Activated CD4-positive, alpha-beta T cell treated with anti-CD3 and anti-CD28 coated beads, Interleukin-2, Interleukin-6, amounts not matched to agents 100 ng/mL and 50 ng/mL, durations not matched to agents 16 hours and 8 hours (primary cell): ENCODE results near the gene P2RY13.

Experiments
- DNase-seq: peaks from one replicate; pipeline ENCODE4 v3.0.0-alpha.2; 2020

P2RY13 gene

GRCh38 chr3:151329363-151329762, at the start of gene P2RY13:
P2RY13 (minus strand) TSS chr3:151329549; CDS start chr3:151329528, 21 bp downstream.
- DNase-seq: no peak

GRCh38 chr3:151377768-151378385, 48.5 kb upstream of the P2RY13 start:
- no peak for DNase-seq

GRCh38 chr3:151372063-151372820, 42.9 kb upstream of the P2RY13 start:
- DNase-seq: no peak

- no peak for DNase-seq
Measured at GRCh38 chr3:151371526-151371925, 42.2 kb upstream of the P2RY13 start.

DNA sequence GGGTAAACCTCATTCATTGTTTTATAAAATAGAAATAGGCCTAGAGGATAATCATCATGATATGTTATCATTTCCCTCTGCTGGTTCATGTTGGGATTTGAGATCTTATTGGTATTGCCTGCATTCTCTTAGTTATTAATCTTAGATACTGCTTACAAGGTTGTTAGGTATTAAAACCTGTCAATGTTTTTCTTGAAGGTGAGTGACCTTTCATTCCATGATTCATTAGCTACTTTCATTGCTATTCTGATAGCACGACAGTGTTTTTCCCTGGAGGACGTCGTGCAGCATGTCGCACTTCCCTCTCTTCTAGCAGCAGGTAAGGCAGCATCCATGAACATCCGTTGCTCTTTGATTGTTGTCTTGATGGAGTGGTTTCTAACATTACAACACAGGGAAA, 38.1 kb upstream of the P2RY13 start:
- no peak for DNase-seq

DNA sequence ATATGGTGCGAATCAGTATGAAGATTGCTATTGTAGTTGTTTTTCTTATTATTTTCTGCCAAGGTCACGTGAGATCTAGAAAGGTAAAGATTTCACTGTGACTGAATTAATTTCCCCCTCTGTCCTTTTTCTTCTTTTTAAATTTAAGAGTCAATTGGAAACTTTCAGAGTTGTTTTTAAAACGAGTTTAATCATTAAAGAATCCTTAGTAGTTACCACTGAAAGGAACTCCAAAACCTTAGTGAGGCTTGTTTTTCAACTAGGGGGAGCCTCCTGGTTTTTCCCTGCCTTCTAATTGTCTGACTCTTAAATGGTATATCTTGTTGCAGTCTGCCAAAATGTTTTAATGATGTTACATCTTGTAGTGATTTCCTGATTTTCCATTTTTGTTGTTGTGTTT, 37.6 kb upstream of the P2RY13 start:
- DNase-seq: no peak

GRCh38 chr3:151362751-151363174, 33.4 kb upstream of the P2RY13 start:
- DNase-seq: no peak

- no peak for DNase-seq
Measured at GRCh38 chr3:151357463-151357850, 28.1 kb upstream of the P2RY13 start.

GRCh38 chr3:151356794-151357462, 27.6 kb upstream of the P2RY13 start:
- no peak for DNase-seq

DNA sequence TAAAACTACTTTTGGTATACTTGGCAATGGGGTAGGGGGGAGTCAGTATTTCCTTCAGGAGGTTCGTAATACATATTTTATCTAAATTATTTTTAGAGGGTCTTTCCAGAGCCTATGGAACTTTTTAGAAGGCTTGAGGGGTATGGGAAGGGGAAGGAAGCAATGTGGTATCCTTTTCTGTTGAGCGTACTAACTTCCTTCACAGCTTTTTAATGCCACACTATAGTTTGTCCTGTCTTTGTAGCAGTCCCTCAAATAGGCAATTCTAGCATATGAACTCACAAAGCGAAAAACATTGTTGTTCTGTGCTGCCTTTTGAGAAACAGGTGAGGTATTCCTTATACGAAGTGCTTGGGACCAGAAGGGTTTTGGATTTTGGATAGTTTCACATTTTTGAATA, 22.3 kb upstream of the P2RY13 start:
- DNase-seq: no peak

DNA sequence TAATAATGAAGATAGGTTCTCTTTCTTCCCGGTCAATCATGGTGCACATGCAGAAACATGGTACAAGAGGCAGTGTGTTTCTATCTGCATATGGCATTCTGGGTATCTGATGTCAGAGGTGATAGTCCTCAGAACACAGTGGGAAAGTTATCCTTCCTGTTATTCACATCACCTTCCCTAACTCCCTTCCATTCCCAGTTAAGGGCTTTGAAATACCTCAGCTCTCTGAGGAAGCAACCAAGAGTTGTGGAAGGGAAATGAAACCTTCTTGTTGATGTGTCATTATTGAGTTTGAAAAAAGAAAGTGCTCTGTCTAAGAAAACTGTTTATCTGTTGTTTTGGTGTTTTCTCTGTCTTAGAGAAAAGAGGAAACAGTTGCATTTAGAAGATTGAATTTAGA, 21.9 kb upstream of the P2RY13 start:
- DNase-seq: no peak

- DNase-seq: no peak
Measured at GRCh38 chr3:151350656-151351055, 21.3 kb upstream of the P2RY13 start.

GRCh38 chr3:151347432-151347831, 18.1 kb upstream of the P2RY13 start:
- DNase-seq: no peak

- no peak for DNase-seq
Measured at GRCh38 chr3:151346292-151346691, 16.9 kb upstream of the P2RY13 start.

GRCh38 chr3:151345859-151346258, 16.5 kb upstream of the P2RY13 start:
- DNase-seq: no peak

DNA sequence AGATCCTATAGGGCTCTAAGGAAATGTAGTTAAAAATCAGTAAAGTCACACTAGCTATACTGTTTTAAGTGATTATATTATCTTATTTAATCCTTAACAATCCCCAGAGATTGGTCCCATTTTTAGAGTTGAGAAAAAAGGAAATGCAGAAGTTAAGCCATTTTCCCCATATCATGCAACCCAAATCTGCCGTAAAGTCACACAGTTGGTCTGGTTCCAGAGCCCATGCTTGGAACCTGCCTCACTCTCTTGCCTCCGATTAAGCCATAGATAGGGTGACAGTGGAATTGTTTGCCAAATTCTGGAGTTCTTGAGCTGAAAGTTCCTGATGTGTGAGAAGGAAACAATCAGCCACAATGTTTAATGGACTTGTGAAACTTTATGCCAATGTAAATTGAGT, 2.3 kb upstream of the P2RY13 start:
- no peak for DNase-seq

GRCh38 chr3:151330899-151331298, 1.6 kb upstream of the P2RY13 start:
- no peak for DNase-seq

DNA sequence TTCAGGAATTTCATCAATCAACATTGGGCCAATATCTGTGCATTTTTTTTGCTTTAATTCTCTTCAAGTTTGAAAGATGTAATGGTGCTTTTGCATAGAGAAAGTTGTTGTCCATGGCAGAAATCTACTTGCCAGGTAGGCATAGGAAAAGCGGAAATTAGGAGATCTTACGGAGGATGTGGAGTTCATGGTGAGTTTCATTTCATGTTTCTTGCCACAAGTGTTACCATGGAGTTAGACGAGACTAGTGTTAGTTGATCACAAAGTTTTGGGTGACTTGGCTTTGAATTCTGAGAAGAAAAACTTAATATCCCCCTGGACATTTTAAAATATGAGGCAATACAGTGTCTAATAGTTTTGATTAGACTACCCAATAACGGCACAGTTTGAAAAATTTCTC, 1.0 kb upstream of the P2RY13 start:
- DNase-seq: no peak

GRCh38 chr3:151328298-151328995, 902 bp downstream of the P2RY13 start:
- DNase-seq: peak; percentile 53

DNA sequence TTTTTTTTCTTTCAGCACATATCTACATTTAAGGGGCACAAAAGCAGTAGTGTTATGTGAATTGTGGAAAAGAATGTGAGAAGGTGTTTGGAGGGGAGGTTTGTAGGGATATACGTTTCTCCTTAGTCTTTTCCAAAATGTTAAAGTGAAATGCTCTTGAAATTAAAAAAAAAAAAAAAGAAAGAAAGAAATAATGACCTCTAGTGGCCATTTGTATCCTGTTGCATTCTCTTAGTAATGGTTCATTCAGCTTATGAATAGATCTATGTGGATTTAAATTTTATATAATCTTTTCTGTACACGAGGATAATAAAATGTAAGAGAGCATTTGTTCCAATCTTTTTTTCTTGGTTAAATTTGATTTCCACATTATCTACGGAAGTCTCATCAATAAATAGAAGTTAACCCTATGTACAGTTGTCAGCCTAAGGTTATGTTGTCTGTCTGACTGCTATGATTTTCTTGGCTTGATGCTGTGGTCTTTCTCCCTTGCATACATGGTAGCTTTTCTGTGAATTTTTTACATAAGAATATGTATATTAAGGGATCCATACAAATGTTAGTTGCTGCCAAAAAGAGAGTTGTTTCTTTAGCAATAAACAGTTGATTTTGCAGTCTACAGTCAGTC, 1.7 kb downstream of the P2RY13 start:
- DNase-seq: no peak

- DNase-seq: no peak
Measured at GRCh38 chr3:151322511-151322910, 6.8 kb downstream of the P2RY13 start.

- no peak for DNase-seq
Measured at GRCh38 chr3:151321526-151321925, 7.8 kb downstream of the P2RY13 start.

DNA sequence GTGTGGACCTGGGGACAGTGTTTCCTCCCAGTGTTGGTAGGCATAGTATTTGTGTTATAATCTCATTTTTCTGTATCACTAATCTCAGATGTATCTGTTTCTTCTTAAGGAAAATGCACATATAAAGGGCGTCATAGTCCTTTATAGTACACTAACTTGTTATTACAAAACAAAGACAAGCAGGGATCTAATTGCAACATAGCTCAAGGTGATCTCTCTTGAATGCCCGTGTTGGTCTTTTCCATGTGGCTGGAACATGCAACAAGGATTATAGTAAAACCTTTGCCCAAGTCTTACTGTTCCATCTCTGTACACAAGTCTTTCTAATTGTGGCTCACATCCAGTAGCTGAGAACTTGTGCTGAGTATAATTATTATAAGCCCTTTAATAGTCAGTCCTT, 9.2 kb downstream of the P2RY13 start:
- no peak for DNase-seq
